ENCODE measurements around the gene RNF151. TPM values are rescaled to one million over a fixed set of nuclear protein-coding genes. Genes with fewer than 3 reads are reported as not detected.

The RNF151 gene
- total and polyA plus RNA-seq, 10 of the 15 experiments (the other 5 are each of a cell fraction or from before 2014, with no cell fraction given): 0.17 to 0.56 TPM; not detected in 8

DNA sequence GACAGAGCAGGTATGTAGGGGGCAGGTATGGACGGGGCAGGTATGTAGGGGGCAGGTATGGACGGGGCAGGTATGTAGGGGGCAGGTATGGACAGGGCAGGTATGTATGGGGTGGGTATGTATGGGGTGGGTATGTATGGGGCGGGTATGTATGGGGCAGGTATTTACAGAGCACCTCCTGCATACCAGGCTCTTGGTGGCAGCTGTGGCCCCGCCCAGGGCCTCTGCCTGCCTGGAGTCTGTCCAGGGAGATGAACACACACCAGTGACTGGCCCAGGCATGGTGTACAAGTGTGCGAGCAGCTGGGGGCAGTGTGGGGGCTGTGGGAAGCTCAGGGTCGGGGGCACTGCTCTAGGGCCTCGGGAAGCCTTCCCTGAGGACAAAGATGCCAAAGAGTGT lies 16.6 kb upstream of the RNF151 start:
- no peaks in the 10 kb centered on the region for H3K79me2 ChIP-seq (ENCODE audit: control insufficient read depth, insufficient read depth, low read length)
- H3K27me3 ChIP-seq (replicated peaks in 1 of 2; ENCODE audit: control insufficient read depth in 2 of 2, insufficient read depth in 2 of 2, low read length in 1 of 2): no peaks in the 10 kb centered on the region; a peak in 1 of 4 replicates
- H3K4me1 ChIP-seq (ENCODE audit: control insufficient read depth, insufficient read depth, low read length): no peaks in the 10 kb centered on the region
- no peaks in the 10 kb centered on the region for H3K9me3 ChIP-seq (replicated peaks; ENCODE audit: control insufficient read depth, insufficient read depth, low read length)
- no peak overlapping the region for H3K27ac ChIP-seq (ENCODE audit: control insufficient read depth, insufficient read depth)
- CTCF ChIA-PET: no interaction called here
- no peak overlapping the region for H3K9ac ChIP-seq (ENCODE audit: control insufficient read depth, insufficient read depth, low read length)
- no peaks in the 10 kb centered on the region for H4K20me1 ChIP-seq (ENCODE audit: control insufficient read depth, insufficient read depth)
- SMC1A ChIA-PET (ENCODE audit: uncharacterized antibody, unreplicated experiment): interaction anchor here (0.7 kb wide), 1 partner anchor 22 kb away, joined by 3 read pairs; the partner anchor contains the start of gene TBL3
- H2AFZ ChIP-seq (ENCODE audit: control insufficient read depth, low read depth, low read length): no peak overlapping the region
- in situ Hi-C loops (cut with MboI): no loop called here
- BruUV-seq (replicated peaks): no TSS peak
- no peaks in the 10 kb centered on the region for H3K36me3 ChIP-seq (ENCODE audit: control insufficient read depth in 2 of 2, insufficient read depth in 2 of 2, low read length in 1 of 2)
- 12% methylated on average over 7 of the region's 7 CpGs for WGBS (ENCODE audit: insufficient coverage, insufficient replicate concordance, low lambda C conversion rate, missing lambda C conversion rate)
- POLR2A ChIA-PET: interaction anchor here (1.0 kb wide), 1 partner anchor 15 kb away, joined by 3 read pairs; the partner anchor contains the start of gene RPS2
- RAD21 ChIA-PET (ENCODE audit: unreplicated experiment): no interaction called here
- no peak overlapping the region for H3K4me2 ChIP-seq (ENCODE audit: control insufficient read depth, insufficient read depth)
- FAIRE-seq (no peak), ATAC-seq (no peak), DNase-seq (ENCODE audit: low read depth, low spot score) (no peak)
- no peak overlapping the region for H3K4me3 ChIP-seq
- intact Hi-C loops (cut with micrococcal nuclease; ENCODE audit: unreplicated experiment): no loop called here
- TF ChIP-seq CBX5 (IDR thresholded peaks at IDR 0.05; ENCODE audit: low read depth) (no peak), SMC3 (IDR thresholded peaks at IDR 0.05; ENCODE audit: borderline replicate concordance, low read length) (no peak)

DNA sequence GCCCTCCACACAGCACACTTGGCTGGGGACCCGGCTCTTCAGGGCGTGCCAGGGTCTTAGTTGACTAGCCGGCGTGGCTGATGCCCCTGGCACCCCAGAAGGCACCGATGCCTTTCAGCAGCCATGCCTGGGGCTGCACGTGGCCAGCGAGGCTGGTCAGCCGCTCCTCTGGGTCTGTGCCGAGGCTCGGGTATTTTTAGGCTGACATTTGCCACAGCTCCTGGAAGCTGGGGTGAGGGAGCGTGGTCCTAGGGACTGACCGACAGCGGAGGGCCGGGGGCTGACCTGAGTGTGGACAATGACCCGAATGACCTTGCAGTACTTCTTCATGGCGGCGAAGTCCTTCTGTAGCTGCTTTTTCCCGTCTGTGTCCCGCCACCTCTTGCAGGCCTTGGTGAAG lies 16.1 kb upstream of the RNF151 start:
- Histone ChIP-seq H3K9ac (ENCODE audit: control insufficient read depth, insufficient read depth, low read length) (no peak overlapping the region), H3K79me2 (ENCODE audit: control insufficient read depth, insufficient read depth, low read length) (no peaks in the 10 kb centered on the region), H3K27me3 (replicated peaks in 1 of 2; ENCODE audit: control insufficient read depth in 2 of 2, insufficient read depth in 2 of 2, low read length in 1 of 2) (no peaks in the 10 kb centered on the region; a peak in 1 of 4 replicates), H3K4me3 (no peak overlapping the region), H3K4me1 (ENCODE audit: control insufficient read depth, insufficient read depth, low read length) (no peaks in the 10 kb centered on the region), H3K27ac (ENCODE audit: control insufficient read depth, insufficient read depth) (no peak overlapping the region), H3K9me3 (replicated peaks; ENCODE audit: control insufficient read depth, insufficient read depth, low read length) (no peaks in the 10 kb centered on the region), H3K4me2 (ENCODE audit: control insufficient read depth, insufficient read depth) (no peak overlapping the region), H3K36me3 (ENCODE audit: control insufficient read depth in 2 of 2, insufficient read depth in 2 of 2, low read length in 1 of 2) (no peaks in the 10 kb centered on the region), H4K20me1 (ENCODE audit: control insufficient read depth, insufficient read depth) (no peaks in the 10 kb centered on the region), H2AFZ (ENCODE audit: control insufficient read depth, low read depth, low read length) (no peak overlapping the region)
- CTCF ChIA-PET: no interaction called here
- BruUV-seq (replicated peaks): no TSS peak
- FAIRE-seq (no peak), ATAC-seq (no peak), DNase-seq (ENCODE audit: low read depth, low spot score) (no peak)
- SMC1A ChIA-PET (ENCODE audit: uncharacterized antibody, unreplicated experiment): interaction anchor here (0.7 kb wide), 1 partner anchor 21 kb away, joined by 3 read pairs; the partner anchor contains the start of gene TBL3
- POLR2A ChIA-PET: interaction anchor here (1.0 kb wide), 1 partner anchor 14 kb away, joined by 3 read pairs; the partner anchor contains the start of gene RPS2
- intact Hi-C loops (cut with micrococcal nuclease; ENCODE audit: unreplicated experiment) (no loop called here), in situ Hi-C loops (cut with MboI) (no loop called here)
- RAD21 ChIA-PET (ENCODE audit: unreplicated experiment): no interaction called here
- 69% methylated on average over 19 of the region's 19 CpGs for WGBS (ENCODE audit: insufficient coverage, insufficient replicate concordance, low lambda C conversion rate, missing lambda C conversion rate)
- TF ChIP-seq POU2F2 (IDR thresholded peaks at IDR 0.05; ENCODE audit: borderline replicate concordance, low read depth, low read length) (no peak), CBX5 (IDR thresholded peaks at IDR 0.05; ENCODE audit: low read depth) (no peak), ZSCAN29 (IDR thresholded peaks at IDR 0.05) (no peak), IKZF2 (IDR thresholded peaks at IDR 0.05) (no peak)
- TF ChIP-seq, protein P1, sequence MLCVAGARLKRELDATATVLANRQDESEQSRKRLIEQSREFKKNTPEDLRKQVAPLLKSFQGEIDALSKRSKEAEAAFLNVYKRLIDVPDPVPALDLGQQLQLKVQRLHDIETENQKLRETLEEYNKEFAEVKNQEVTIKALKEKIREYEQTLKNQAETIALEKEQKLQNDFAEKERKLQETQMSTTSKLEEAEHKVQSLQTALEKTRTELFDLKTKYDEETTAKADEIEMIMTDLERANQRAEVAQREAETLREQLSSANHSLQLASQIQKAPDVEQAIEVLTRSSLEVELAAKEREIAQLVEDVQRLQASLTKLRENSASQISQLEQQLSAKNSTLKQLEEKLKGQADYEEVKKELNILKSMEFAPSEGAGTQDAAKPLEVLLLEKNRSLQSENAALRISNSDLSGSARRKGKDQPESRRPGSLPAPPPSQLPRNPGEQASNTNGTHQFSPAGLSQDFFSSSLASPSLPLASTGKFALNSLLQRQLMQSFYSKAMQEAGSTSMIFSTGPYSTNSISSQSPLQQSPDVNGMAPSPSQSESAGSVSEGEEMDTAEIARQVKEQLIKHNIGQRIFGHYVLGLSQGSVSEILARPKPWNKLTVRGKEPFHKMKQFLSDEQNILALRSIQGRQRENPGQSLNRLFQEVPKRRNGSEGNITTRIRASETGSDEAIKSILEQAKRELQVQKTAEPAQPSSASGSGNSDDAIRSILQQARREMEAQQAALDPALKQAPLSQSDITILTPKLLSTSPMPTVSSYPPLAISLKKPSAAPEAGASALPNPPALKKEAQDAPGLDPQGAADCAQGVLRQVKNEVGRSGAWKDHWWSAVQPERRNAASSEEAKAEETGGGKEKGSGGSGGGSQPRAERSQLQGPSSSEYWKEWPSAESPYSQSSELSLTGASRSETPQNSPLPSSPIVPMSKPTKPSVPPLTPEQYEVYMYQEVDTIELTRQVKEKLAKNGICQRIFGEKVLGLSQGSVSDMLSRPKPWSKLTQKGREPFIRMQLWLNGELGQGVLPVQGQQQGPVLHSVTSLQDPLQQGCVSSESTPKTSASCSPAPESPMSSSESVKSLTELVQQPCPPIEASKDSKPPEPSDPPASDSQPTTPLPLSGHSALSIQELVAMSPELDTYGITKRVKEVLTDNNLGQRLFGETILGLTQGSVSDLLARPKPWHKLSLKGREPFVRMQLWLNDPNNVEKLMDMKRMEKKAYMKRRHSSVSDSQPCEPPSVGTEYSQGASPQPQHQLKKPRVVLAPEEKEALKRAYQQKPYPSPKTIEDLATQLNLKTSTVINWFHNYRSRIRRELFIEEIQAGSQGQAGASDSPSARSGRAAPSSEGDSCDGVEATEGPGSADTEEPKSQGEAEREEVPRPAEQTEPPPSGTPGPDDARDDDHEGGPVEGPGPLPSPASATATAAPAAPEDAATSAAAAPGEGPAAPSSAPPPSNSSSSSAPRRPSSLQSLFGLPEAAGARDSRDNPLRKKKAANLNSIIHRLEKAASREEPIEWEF (IDR thresholded peaks at IDR 0.05; ENCODE audit: insufficient replicate concordance, low read depth, low read length): no peak
- TF ChIP-seq, protein P2, sequence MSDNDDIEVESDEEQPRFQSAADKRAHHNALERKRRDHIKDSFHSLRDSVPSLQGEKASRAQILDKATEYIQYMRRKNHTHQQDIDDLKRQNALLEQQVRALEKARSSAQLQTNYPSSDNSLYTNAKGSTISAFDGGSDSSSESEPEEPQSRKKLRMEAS (IDR thresholded peaks at IDR 0.05; ENCODE audit: low read depth, low read length): no peak
- TF ChIP-seq, protein P3, sequence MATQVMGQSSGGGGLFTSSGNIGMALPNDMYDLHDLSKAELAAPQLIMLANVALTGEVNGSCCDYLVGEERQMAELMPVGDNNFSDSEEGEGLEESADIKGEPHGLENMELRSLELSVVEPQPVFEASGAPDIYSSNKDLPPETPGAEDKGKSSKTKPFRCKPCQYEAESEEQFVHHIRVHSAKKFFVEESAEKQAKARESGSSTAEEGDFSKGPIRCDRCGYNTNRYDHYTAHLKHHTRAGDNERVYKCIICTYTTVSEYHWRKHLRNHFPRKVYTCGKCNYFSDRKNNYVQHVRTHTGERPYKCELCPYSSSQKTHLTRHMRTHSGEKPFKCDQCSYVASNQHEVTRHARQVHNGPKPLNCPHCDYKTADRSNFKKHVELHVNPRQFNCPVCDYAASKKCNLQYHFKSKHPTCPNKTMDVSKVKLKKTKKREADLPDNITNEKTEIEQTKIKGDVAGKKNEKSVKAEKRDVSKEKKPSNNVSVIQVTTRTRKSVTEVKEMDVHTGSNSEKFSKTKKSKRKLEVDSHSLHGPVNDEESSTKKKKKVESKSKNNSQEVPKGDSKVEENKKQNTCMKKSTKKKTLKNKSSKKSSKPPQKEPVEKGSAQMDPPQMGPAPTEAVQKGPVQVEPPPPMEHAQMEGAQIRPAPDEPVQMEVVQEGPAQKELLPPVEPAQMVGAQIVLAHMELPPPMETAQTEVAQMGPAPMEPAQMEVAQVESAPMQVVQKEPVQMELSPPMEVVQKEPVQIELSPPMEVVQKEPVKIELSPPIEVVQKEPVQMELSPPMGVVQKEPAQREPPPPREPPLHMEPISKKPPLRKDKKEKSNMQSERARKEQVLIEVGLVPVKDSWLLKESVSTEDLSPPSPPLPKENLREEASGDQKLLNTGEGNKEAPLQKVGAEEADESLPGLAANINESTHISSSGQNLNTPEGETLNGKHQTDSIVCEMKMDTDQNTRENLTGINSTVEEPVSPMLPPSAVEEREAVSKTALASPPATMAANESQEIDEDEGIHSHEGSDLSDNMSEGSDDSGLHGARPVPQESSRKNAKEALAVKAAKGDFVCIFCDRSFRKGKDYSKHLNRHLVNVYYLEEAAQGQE (IDR thresholded peaks at IDR 0.05; ENCODE audit: low read depth, low read length): no peak

Measured in GM12878 (cell line).